ENCODE results near the gene MEIG1. TPM values are rescaled to one million over a fixed set of nuclear protein-coding genes. Genes with fewer than 3 reads are reported as not detected.
"Not testable (repeated sequence)": the region's sequence is repeated elsewhere in the genome, so short reads cannot be mapped to it uniquely, and the experiment has no call there.

MEIG1 gene
- total RNA-seq, 1 experiment from 2014 or later, result 4.1 TPM

DNA sequence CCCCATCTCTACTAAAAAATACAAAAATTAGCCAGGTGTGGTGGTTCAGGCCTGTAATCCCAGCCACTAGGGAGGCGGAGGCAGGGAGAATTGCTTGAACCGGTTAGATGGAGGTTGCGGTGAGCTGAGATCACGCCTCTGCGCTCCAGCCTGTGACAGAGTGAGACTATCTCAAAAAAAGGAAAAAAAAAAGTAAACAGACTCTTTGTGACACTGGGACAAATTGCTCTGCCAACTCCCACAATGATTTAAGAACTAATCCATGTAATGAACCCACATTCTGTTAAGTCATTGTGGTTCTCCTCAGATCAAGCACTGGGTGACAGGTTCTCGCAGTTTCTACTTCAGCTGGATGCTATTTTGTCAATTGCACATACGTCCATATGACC lies 16.2 kb upstream of the MEIG1 start:
- DNase-seq; H3F3A ChIP-seq (ENCODE audit: insufficient read depth, low read depth); H3K9me2 ChIP-seq (ENCODE audit: insufficient read depth); H3K4me2 ChIP-seq; H3K79me2 ChIP-seq (ENCODE audit: low read depth); H3K4me1 ChIP-seq (replicated peaks; ENCODE audit: insufficient read depth); H3K27ac ChIP-seq; H3K27me3 ChIP-seq (ENCODE audit: insufficient read depth, low read depth); H3K4me3 ChIP-seq; H2AFZ ChIP-seq; H4K20me1 ChIP-seq (ENCODE audit: insufficient read depth); H3K9me3 ChIP-seq (ENCODE audit: insufficient read depth, low read depth); H3K36me3 ChIP-seq (ENCODE audit: low read depth); intact Hi-C loops (cut with micrococcal nuclease; ENCODE audit: unreplicated experiment); CTCF ChIA-PET; POLR2A ChIA-PET (ENCODE audit: unreplicated experiment); BruUV-seq (replicated peaks): not testable (repeated sequence)

DNA sequence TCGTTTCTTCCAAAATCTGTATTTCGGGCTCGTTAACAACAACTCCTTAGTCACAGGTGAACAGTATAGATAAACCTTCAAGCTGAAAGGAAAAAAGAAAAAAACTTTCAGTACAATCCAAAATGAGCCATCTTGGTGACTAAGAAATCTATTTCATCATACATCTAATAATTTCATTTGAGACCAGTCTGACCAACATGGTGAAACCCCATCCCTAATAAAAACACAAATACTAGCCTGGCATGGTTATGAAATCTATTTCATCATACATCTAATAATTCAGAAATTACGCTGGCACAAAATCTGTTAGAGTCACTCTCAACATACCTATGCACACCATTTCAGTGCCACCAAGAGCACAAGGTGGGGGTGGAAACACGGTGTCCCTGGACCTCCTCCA lies 14.1 kb upstream of the MEIG1 start:
- peak overlapping the region; percentile 19; the same call in 1 of the 2 replicates for H3K4me2 ChIP-seq
- H3K27ac ChIP-seq, result peak overlapping the region; percentile 53; the same call in 1 of the 2 replicates
- H3K9me3 ChIP-seq (ENCODE audit: insufficient read depth, low read depth), result no peaks in the 10 kb centered on the region
- ChIA-PET CTCF (no interaction called here), POLR2A (ENCODE audit: unreplicated experiment) (no interaction called here)
- H3K36me3 ChIP-seq (ENCODE audit: low read depth), result no peaks in the 10 kb centered on the region
- no peaks in the 10 kb centered on the region for H3K27me3 ChIP-seq (ENCODE audit: insufficient read depth, low read depth)
- no peaks in the 10 kb centered on the region for H4K20me1 ChIP-seq (ENCODE audit: insufficient read depth)
- H2AFZ ChIP-seq, result no peak overlapping the region
- H3K4me3 ChIP-seq, result no peak overlapping the region
- intact Hi-C loops (cut with micrococcal nuclease; ENCODE audit: unreplicated experiment), result no loop called here
- BruUV-seq (replicated peaks), result no TSS peak
- DNase-seq, result peak in 1 of 2 experiments; percentile 48
- TF ChIP-seq, protein P1, sequence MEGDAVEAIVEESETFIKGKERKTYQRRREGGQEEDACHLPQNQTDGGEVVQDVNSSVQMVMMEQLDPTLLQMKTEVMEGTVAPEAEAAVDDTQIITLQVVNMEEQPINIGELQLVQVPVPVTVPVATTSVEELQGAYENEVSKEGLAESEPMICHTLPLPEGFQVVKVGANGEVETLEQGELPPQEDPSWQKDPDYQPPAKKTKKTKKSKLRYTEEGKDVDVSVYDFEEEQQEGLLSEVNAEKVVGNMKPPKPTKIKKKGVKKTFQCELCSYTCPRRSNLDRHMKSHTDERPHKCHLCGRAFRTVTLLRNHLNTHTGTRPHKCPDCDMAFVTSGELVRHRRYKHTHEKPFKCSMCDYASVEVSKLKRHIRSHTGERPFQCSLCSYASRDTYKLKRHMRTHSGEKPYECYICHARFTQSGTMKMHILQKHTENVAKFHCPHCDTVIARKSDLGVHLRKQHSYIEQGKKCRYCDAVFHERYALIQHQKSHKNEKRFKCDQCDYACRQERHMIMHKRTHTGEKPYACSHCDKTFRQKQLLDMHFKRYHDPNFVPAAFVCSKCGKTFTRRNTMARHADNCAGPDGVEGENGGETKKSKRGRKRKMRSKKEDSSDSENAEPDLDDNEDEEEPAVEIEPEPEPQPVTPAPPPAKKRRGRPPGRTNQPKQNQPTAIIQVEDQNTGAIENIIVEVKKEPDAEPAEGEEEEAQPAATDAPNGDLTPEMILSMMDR (conservative IDR thresholded peaks at IDR 0.05), result no peak
- TF ChIP-seq EZH2 (IDR thresholded peaks at IDR 0.05; ENCODE audit: low read depth), result no peak
- no peaks in the 10 kb centered on the region; the same call in 1 of the 2 replicates for H3K79me2 ChIP-seq (ENCODE audit: low read depth)
- H3K4me1 ChIP-seq (replicated peaks; ENCODE audit: insufficient read depth), result no peaks in the 10 kb centered on the region
- no peaks in the 10 kb centered on the region for H3K9me2 ChIP-seq (ENCODE audit: insufficient read depth)
- no peaks in the 10 kb centered on the region for H3F3A ChIP-seq (ENCODE audit: insufficient read depth, low read depth)

DNA sequence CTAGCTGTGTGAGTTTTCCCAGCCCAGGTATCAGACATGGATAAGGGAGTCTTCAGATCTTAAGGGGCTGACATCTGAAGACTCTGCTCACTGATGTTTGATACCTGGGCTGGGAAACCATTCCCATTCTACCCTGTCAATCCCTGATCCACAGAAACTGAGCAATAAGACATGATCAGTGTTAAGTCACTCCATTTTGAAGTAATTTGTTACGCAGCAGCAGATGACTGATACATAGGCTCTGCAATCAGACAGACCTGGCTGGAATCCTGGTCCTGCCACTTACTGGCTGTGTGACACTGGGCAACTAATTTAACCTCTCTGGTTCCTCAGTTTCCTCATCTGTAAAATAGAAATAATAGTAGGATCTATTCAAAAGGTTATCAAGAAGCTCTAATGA lies 11.9 kb upstream of the MEIG1 start:
- DNase-seq, result no peak
- H3K4me1 ChIP-seq (replicated peaks; ENCODE audit: insufficient read depth), result no peaks in the 10 kb centered on the region
- no peak overlapping the region for H3K4me2 ChIP-seq
- no peak overlapping the region for H3K27ac ChIP-seq
- H3K9me2 ChIP-seq (ENCODE audit: insufficient read depth), result no peaks in the 10 kb centered on the region
- H3K9me3 ChIP-seq (ENCODE audit: insufficient read depth, low read depth), result no peaks in the 10 kb centered on the region
- no peaks in the 10 kb centered on the region for H3K27me3 ChIP-seq (ENCODE audit: insufficient read depth, low read depth)
- peaks cover 13% of the 10 kb centered on the region for H3K79me2 ChIP-seq (ENCODE audit: low read depth)
- BruUV-seq (replicated peaks), result no TSS peak
- TF ChIP-seq, protein P1 (conservative IDR thresholded peaks at IDR 0.05), result no peak
- TF ChIP-seq EZH2 (IDR thresholded peaks at IDR 0.05; ENCODE audit: low read depth), result no peak
- no peak overlapping the region for H3K4me3 ChIP-seq
- ChIA-PET CTCF (no interaction called here), POLR2A (ENCODE audit: unreplicated experiment) (no interaction called here)
- intact Hi-C loops (cut with micrococcal nuclease; ENCODE audit: unreplicated experiment), result no loop called here
- H3K36me3 ChIP-seq (ENCODE audit: low read depth), result no peaks in the 10 kb centered on the region
- H3F3A ChIP-seq (ENCODE audit: insufficient read depth, low read depth), result no peaks in the 10 kb centered on the region
- no peaks in the 10 kb centered on the region for H4K20me1 ChIP-seq (ENCODE audit: insufficient read depth)
- H2AFZ ChIP-seq, result no peak overlapping the region

DNA sequence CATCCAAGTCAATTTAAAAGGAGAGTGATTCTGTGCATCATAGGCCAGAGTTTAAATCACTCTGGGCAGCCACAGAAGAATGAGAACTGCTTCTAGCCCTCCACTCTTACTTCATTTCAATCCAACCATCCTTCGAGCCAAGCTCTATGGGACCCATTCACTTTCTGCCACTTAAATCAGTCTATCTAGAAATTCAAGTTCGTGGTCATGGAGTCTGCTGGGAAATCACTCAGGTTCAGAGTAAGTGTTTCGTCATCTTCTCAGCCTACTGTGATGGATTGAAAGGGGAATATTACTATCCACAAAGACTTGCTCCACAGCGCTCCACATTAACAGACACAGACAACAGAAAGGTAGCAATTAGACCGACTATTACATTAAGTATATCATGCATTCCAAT lies 9.9 kb upstream of the MEIG1 start:
- POLR2A ChIA-PET (ENCODE audit: unreplicated experiment), result no interaction called here
- Histone ChIP-seq H3K9me3 (ENCODE audit: insufficient read depth, low read depth) (no peaks in the 10 kb centered on the region), H2AFZ (no peak overlapping the region), H3K4me2 (no peak overlapping the region), H3F3A (ENCODE audit: insufficient read depth, low read depth) (peaks cover 7% of the 10 kb centered on the region; the same call in 1 of the 2 replicates), H3K79me2 (ENCODE audit: low read depth) (peaks cover 24% of the 10 kb centered on the region), H3K36me3 (ENCODE audit: low read depth) (no peaks in the 10 kb centered on the region), H3K27me3 (ENCODE audit: insufficient read depth, low read depth) (no peaks in the 10 kb centered on the region), H3K27ac (no peak overlapping the region), H3K4me3 (no peak overlapping the region), H3K9me2 (ENCODE audit: insufficient read depth) (no peaks in the 10 kb centered on the region), H4K20me1 (ENCODE audit: insufficient read depth) (no peaks in the 10 kb centered on the region), H3K4me1 (replicated peaks; ENCODE audit: insufficient read depth) (peaks cover 8% of the 10 kb centered on the region)
- CTCF ChIA-PET, result interaction anchor here (0.5 to 0.6 kb wide), 2 partner anchors 56 to 558 kb away, joined by 3 to 4 read pairs; no protein-coding TSS in a partner anchor
- intact Hi-C loops (cut with micrococcal nuclease; ENCODE audit: unreplicated experiment), result no loop called here
- no peak for TF ChIP-seq EZH2 (IDR thresholded peaks at IDR 0.05; ENCODE audit: low read depth)
- TF ChIP-seq, protein P1 (conservative IDR thresholded peaks at IDR 0.05), result no peak
- no TSS peak for BruUV-seq (replicated peaks)
- no peak for DNase-seq
